Activated CD4-positive, alpha-beta T cell treated with anti-CD3 and anti-CD28 coated beads for 36 hours (primary cell): ENCODE measurements around the gene USP24. TPM values are rescaled to one million over a fixed set of nuclear protein-coding genes. Genes with fewer than 3 reads are reported as not detected.

Source experiments
- ATAC-seq: fragments of 200-7000 bp; cut with Tn5 transposase; one replicate; pipeline ENCODE4 v1.10.0; 2021; ENCODE audit warnings: mild to moderate bottlenecking, moderate library complexity
- CTCF ChIA-PET: fragments of 350-600 bp; sonication (Branson Sonifier 250); formaldehyde crosslinking; loops from one replicate; lab custom pipeline; 2021; ENCODE audit warnings: antibody characterized with exemption; lab: Charles Lee
- POLR2A ChIA-PET: fragments of 350-600 bp; sonication (Branson Sonifier 250); formaldehyde crosslinking; loops from one replicate; lab custom pipeline; 2021; ENCODE audit warnings: antibody characterized with exemption, inconsistent platforms; lab: Charles Lee
- DNase-seq: peaks from one replicate; pipeline ENCODE4 v3.0.0-alpha.2; 2020
- H3K27ac Mint-ChIP-seq: one replicate; pipeline ENCODE4 v1.8.0; 2021; ENCODE audit warnings: mixed read lengths
- H3K27me3 Mint-ChIP-seq: one replicate; pipeline ENCODE4 v1.8.0; 2021; ENCODE audit warnings: mixed read lengths
- H3K36me3 Mint-ChIP-seq: one replicate; pipeline ENCODE4 v1.8.0; 2021; ENCODE audit warnings: low read depth, mixed read lengths
- H3K4me1 Mint-ChIP-seq: one replicate; pipeline ENCODE4 v1.8.0; 2021; ENCODE audit warnings: mixed read lengths
- H3K4me3 Mint-ChIP-seq: one replicate; pipeline ENCODE4 v1.8.0; 2021; ENCODE audit warnings: mild to moderate bottlenecking, moderate library complexity, mixed read lengths
- H3K9me3 Mint-ChIP-seq: one replicate; pipeline ENCODE4 v1.8.0; 2021; ENCODE audit warnings: low read depth, mixed read lengths
- intact Hi-C, 2 experiments: fragments of 100-400 bp; cut with DNase I in 1 of 2; cut with micrococcal nuclease in 1 of 2; formaldehyde crosslinking; loops; one replicate each; pipeline versions ENCODE4 v1.14.2 to v1.15.1; 2022 to 2024; cut with DNase I, micrococcal nuclease
- total RNA-seq, 2 experiments: library from RNA; stranded (reverse); gene quantifications; one replicate each; pipeline ENCODE4 v1.2.3, GENCODE V29; 2021

Gene USP24
- total RNA-seq, 2 experiments from 2014 or later: 37.0 to 39.7 TPM

- CTCF ChIA-PET: interaction anchor here (1.1 kb wide), 1 partner anchor 53 kb away, joined by 4 read pairs; no protein-coding TSS in a partner anchor
- intact Hi-C loops: no loop called here
- POLR2A ChIA-PET: no interaction called here
- no peaks in the 10 kb centered on the region for H3K27me3 Mint-ChIP-seq
- no peak for ATAC-seq
- no peak for DNase-seq
- peaks cover 14% of the 10 kb centered on the region for H3K4me1 Mint-ChIP-seq
- no peaks in the 10 kb centered on the region for H3K9me3 Mint-ChIP-seq
- peaks cover 60% of the 10 kb centered on the region for H3K36me3 Mint-ChIP-seq
- H3K27ac Mint-ChIP-seq: no peak overlapping the region
- no peak overlapping the region for H3K4me3 Mint-ChIP-seq
Measured at GRCh38 chr1:55068638-55069037, 146.5 kb downstream of the USP24 start.

- peaks cover 7% of the 10 kb centered on the region for H3K4me1 Mint-ChIP-seq
- no peak overlapping the region for H3K4me3 Mint-ChIP-seq
- H3K27me3 Mint-ChIP-seq: no peaks in the 10 kb centered on the region
- H3K36me3 Mint-ChIP-seq: peaks cover 56% of the 10 kb centered on the region
- ATAC-seq (no peak), DNase-seq (no peak)
- no peaks in the 10 kb centered on the region for H3K9me3 Mint-ChIP-seq
- intact Hi-C loops: no loop called here
- CTCF ChIA-PET: interaction anchor here (1.1 kb wide), 1 partner anchor 52 kb away, joined by 4 read pairs; no protein-coding TSS in a partner anchor
- POLR2A ChIA-PET: no interaction called here
- H3K27ac Mint-ChIP-seq: no peak overlapping the region
Measured at GRCh38 chr1:55067914-55068313, 147.2 kb downstream of the USP24 start.

GRCh38 chr1:55067022-55067778, 148.0 kb downstream of the USP24 start:
- intact Hi-C loops: no loop called here
- H3K9me3 Mint-ChIP-seq: no peaks in the 10 kb centered on the region
- H3K4me3 Mint-ChIP-seq: no peak overlapping the region
- ChIA-PET CTCF (interaction anchor here (1.1 kb wide), 1 partner anchor 51 kb away, joined by 4 read pairs; no protein-coding TSS in a partner anchor), POLR2A (no interaction called here)
- H3K4me1 Mint-ChIP-seq: no peaks in the 10 kb centered on the region
- ATAC-seq (no peak), DNase-seq (no peak)
- H3K27me3 Mint-ChIP-seq: no peaks in the 10 kb centered on the region
- peak overlapping the region; percentile 42 for H3K27ac Mint-ChIP-seq
- peaks cover 50% of the 10 kb centered on the region for H3K36me3 Mint-ChIP-seq

- intact Hi-C loops: no loop called here
- Mint-ChIP-seq H3K27me3 (no peaks in the 10 kb centered on the region), H3K27ac (no peak overlapping the region), H3K9me3 (no peaks in the 10 kb centered on the region), H3K36me3 (peaks cover 37% of the 10 kb centered on the region), H3K4me3 (no peak overlapping the region), H3K4me1 (peaks cover 4% of the 10 kb centered on the region)
- ATAC-seq (no peak), DNase-seq (no peak)
- POLR2A ChIA-PET: no interaction called here
- CTCF ChIA-PET: interaction anchor here (0.6 to 0.7 kb wide), 2 partner anchors 50 to 1837 kb away, joined by 3 to 4 read pairs; no protein-coding TSS in a partner anchor
Measured at GRCh38 chr1:55065648-55066047, 149.5 kb downstream of the USP24 start.

- CTCF ChIA-PET: interaction anchor here (0.6 kb wide), 1 partner anchor 42 kb away, joined by 3 read pairs; no protein-coding TSS in a partner anchor
- no peak overlapping the region for H3K27ac Mint-ChIP-seq
Measured at GRCh38 chr1:55064861-55065263, 150.3 kb downstream of the USP24 start.

GRCh38 chr1:55064071-55064581, 151.0 kb downstream of the USP24 start:
- no peaks in the 10 kb centered on the region for H3K27me3 Mint-ChIP-seq
- peak; percentile 41 for DNase-seq
- ChIA-PET POLR2A (no interaction called here), CTCF (interaction anchor here (0.6 to 1.0 kb wide), 4 partner anchors 9 to 182 kb away, joined by 3 read pairs; no protein-coding TSS in a partner anchor)
- peaks cover 24% of the 10 kb centered on the region for H3K36me3 Mint-ChIP-seq
- peaks cover 10% of the 10 kb centered on the region for H3K4me1 Mint-ChIP-seq
- H3K4me3 Mint-ChIP-seq: no peak overlapping the region
- no peak for ATAC-seq
- no peak overlapping the region for H3K27ac Mint-ChIP-seq
- intact Hi-C loops: no loop called here
- no peaks in the 10 kb centered on the region for H3K9me3 Mint-ChIP-seq

More at GRCh38 chr1:55064861-55065263, 150.3 kb downstream of the USP24 start:
- no peak for DNase-seq
- POLR2A ChIA-PET: no interaction called here
- no peaks in the 10 kb centered on the region for H3K27me3 Mint-ChIP-seq
- H3K9me3 Mint-ChIP-seq: no peaks in the 10 kb centered on the region
- H3K4me3 Mint-ChIP-seq: no peak overlapping the region
- H3K36me3 Mint-ChIP-seq: peaks cover 30% of the 10 kb centered on the region
- no peak for ATAC-seq
- intact Hi-C loops: no loop called here
- H3K4me1 Mint-ChIP-seq: peaks cover 10% of the 10 kb centered on the region

GRCh38 chr1:55063577-55063942, 151.6 kb downstream of the USP24 start:
- no peaks in the 10 kb centered on the region for H3K9me3 Mint-ChIP-seq
- DNase-seq (no peak), ATAC-seq (no peak)
- intact Hi-C loops: no loop called here
- peaks cover 10% of the 10 kb centered on the region for H3K4me1 Mint-ChIP-seq
- H3K36me3 Mint-ChIP-seq: peaks cover 19% of the 10 kb centered on the region
- no peak overlapping the region for H3K4me3 Mint-ChIP-seq
- ChIA-PET POLR2A (no interaction called here), CTCF (interaction anchor here (0.7 to 1.0 kb wide), 3 partner anchors 10 to 183 kb away, joined by 3 read pairs; no protein-coding TSS in a partner anchor)
- no peaks in the 10 kb centered on the region for H3K27me3 Mint-ChIP-seq
- H3K27ac Mint-ChIP-seq: no peak overlapping the region

- peaks cover 10% of the 10 kb centered on the region for H3K4me1 Mint-ChIP-seq
- CTCF ChIA-PET: interaction anchor here (0.7 kb wide), 1 partner anchor 12 kb away, joined by 3 read pairs; no protein-coding TSS in a partner anchor
- H3K9me3 Mint-ChIP-seq: no peaks in the 10 kb centered on the region
- no peak overlapping the region for H3K27ac Mint-ChIP-seq
- H3K27me3 Mint-ChIP-seq: no peaks in the 10 kb centered on the region
- DNase-seq (no peak), ATAC-seq (no peak)
- POLR2A ChIA-PET: no interaction called here
- peaks cover 17% of the 10 kb centered on the region for H3K36me3 Mint-ChIP-seq
- no peak overlapping the region for H3K4me3 Mint-ChIP-seq
- intact Hi-C loops: no loop called here
Measured at GRCh38 chr1:55062801-55063576, 152.2 kb downstream of the USP24 start.

- intact Hi-C loops: no loop called here
- no peaks in the 10 kb centered on the region for H3K27me3 Mint-ChIP-seq
Measured at GRCh38 chr1:55061706-55062321, 153.3 kb downstream of the USP24 start.

GRCh38 chr1:55061000-55061705, 154.0 kb downstream of the USP24 start:
- intact Hi-C loops: no loop called here
- H3K36me3 Mint-ChIP-seq: peaks cover 3% of the 10 kb centered on the region
- POLR2A ChIA-PET: no interaction called here
- CTCF ChIA-PET: interaction anchor here (0.7 to 0.8 kb wide), 2 partner anchors 11 to 116 kb away, joined by 3 read pairs; no protein-coding TSS in a partner anchor
- ATAC-seq (no peak), DNase-seq (no peak)
- H3K27ac Mint-ChIP-seq: no peak overlapping the region
- H3K27me3 Mint-ChIP-seq: no peaks in the 10 kb centered on the region
- H3K4me3 Mint-ChIP-seq: no peak overlapping the region
- H3K4me1 Mint-ChIP-seq: peaks cover 10% of the 10 kb centered on the region
- no peaks in the 10 kb centered on the region for H3K9me3 Mint-ChIP-seq

More at GRCh38 chr1:55061706-55062321, 153.3 kb downstream of the USP24 start:
- Mint-ChIP-seq H3K4me3 (no peak overlapping the region), H3K4me1 (peaks cover 10% of the 10 kb centered on the region), H3K36me3 (peaks cover 8% of the 10 kb centered on the region), H3K9me3 (no peaks in the 10 kb centered on the region), H3K27ac (no peak overlapping the region)
- ChIA-PET CTCF (no interaction called here), POLR2A (no interaction called here)
- ATAC-seq: no peak
- DNase-seq: no peak
